Thymus (tissue), 11 donors: Measurements from ENCODE around the gene CPT1A. TPM values are rescaled to one million over a fixed set of nuclear protein-coding genes. Genes with fewer than 3 reads are reported as not detected.
A peak's percentile ranks its signal among the peaks of the same experiment; 100 is the strongest.

Experiments
- DNase-seq, 9 donors: peaks; one replicate each; pipeline ENCODE4 v3.0.0-alpha.2; 2013; ENCODE audit warnings: low spot score in 9 of 9, low read depth in 6 of 9, missing footprints in 1 of 9
- H3K27ac ChIP-seq, 2 donors: one replicate each; pipeline ENCODE4 v1.5.1; 2013; ENCODE audit warnings: control low read depth in 1 of 2, low read depth in 1 of 2, low read length in 1 of 2, mild to moderate bottlenecking in 1 of 2, moderate library complexity in 1 of 2
- H3K27me3 ChIP-seq, 2 donors: one replicate each; pipeline ENCODE4 v1.5.1; 2013; ENCODE audit warnings: low read length in 1 of 2; ENCODE audit not compliant: control insufficient read depth in 2 of 2, insufficient read depth in 1 of 2
- H3K36me3 ChIP-seq, 2 donors: one replicate each; pipeline ENCODE4 v1.5.1; 2013; ENCODE audit warnings: low read length in 1 of 2, mild to moderate bottlenecking in 1 of 2, moderate library complexity in 1 of 2; ENCODE audit not compliant: control insufficient read depth in 2 of 2, insufficient read depth in 2 of 2
- H3K4me1 ChIP-seq, 2 donors: one replicate each; pipeline ENCODE4 v1.5.1; 2013; ENCODE audit warnings: low read length in 2 of 2; ENCODE audit not compliant: control insufficient read depth in 2 of 2, insufficient read depth in 2 of 2
- H3K4me3 ChIP-seq, 2 donors: one replicate each; pipeline ENCODE4 v1.5.1; 2013; ENCODE audit warnings: low read length in 2 of 2, control low read depth in 1 of 2, mild to moderate bottlenecking in 1 of 2
- H3K9me3 ChIP-seq, 2 donors: one replicate each; pipeline ENCODE4 v1.5.1; 2013; ENCODE audit warnings: low read length in 1 of 2, mild to moderate bottlenecking in 1 of 2; ENCODE audit not compliant: control insufficient read depth in 2 of 2, insufficient read depth in 1 of 2
- WGBS: extraction: QIAGEN DNeasy Blood & Tissue Kit; methylation state at CpG from one replicate; pipeline ENCODE4 v1.1.7; 2013; 5-methylcytosine and 5-hydroxymethylcytosine counted together
- polyA plus RNA-seq: library from polyadenylated mRNA; stranded (reverse); fragments of 200-250 nt; gene quantifications from one replicate; pipeline ENCODE4 v1.2.3, GENCODE V29; 2013
- total RNA-seq: library from RNA; stranded (reverse); fragments of 120-200 nt; gene quantifications from one replicate; pipeline ENCODE4 v1.2.4, GENCODE V29; 2013
- donor health status: healthy.

Gene CPT1A
- total and polyA plus RNA-seq, 2 donors = 7.1 to 19.0 TPM

- peaks cover 0 to 7% of the 10 kb centered on the region in 2 donors for H3K9me3 ChIP-seq
- H3K36me3 ChIP-seq = no peaks in the 10 kb centered on the region
- peaks cover 2 to 56% of the 10 kb centered on the region in 2 donors for H3K27me3 ChIP-seq
- peaks cover 33 to 63% of the 10 kb centered on the region in 2 donors for H3K4me1 ChIP-seq
- peak overlapping the region; percentile 85 to 87 for H3K27ac ChIP-seq
- WGBS = 1% methylated on average over 61 of the region's 61 CpGs
- H3K4me3 ChIP-seq = peak overlapping the region; percentile 52 to 89
- peak; percentile 65 to 95 (median 86) for DNase-seq
Measured at GRCh38 chr11:68839054-68839865, 2.5 kb downstream of the CPT1A start.

DNA sequence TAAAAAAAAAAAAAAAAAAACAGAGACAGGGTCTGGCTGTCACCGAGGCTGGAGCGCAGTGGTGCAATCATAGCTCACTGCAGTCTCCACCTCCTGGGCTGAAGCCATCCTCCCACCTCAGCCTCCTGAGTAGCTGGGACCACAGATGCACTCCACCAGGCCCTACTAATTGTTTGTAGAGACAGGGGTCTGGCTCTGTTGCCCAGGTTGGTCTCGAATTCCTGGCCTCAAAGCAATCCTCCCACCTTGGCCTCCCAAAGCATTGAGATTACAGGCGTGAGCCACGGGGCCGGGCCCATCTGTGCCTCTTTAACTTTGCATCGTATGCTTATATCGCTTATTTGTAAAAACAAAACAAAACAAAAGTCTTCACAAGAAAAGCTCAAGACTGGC is 3.1 kb downstream of the CPT1A start:
- WGBS = 20% methylated on average over 8 of the region's 8 CpGs
- no peak for DNase-seq
- Histone ChIP-seq H3K27me3 (peaks cover 2 to 49% of the 10 kb centered on the region in 2 donors), H3K36me3 (no peaks in the 10 kb centered on the region), H3K27ac (peak overlapping the region; percentile 85 to 87), H3K4me3 (peak overlapping the region; percentile 52 to 89), H3K9me3 (peaks cover 0 to 5% of the 10 kb centered on the region in 2 donors), H3K4me1 (peaks cover 28 to 56% of the 10 kb centered on the region in 2 donors)

DNA sequence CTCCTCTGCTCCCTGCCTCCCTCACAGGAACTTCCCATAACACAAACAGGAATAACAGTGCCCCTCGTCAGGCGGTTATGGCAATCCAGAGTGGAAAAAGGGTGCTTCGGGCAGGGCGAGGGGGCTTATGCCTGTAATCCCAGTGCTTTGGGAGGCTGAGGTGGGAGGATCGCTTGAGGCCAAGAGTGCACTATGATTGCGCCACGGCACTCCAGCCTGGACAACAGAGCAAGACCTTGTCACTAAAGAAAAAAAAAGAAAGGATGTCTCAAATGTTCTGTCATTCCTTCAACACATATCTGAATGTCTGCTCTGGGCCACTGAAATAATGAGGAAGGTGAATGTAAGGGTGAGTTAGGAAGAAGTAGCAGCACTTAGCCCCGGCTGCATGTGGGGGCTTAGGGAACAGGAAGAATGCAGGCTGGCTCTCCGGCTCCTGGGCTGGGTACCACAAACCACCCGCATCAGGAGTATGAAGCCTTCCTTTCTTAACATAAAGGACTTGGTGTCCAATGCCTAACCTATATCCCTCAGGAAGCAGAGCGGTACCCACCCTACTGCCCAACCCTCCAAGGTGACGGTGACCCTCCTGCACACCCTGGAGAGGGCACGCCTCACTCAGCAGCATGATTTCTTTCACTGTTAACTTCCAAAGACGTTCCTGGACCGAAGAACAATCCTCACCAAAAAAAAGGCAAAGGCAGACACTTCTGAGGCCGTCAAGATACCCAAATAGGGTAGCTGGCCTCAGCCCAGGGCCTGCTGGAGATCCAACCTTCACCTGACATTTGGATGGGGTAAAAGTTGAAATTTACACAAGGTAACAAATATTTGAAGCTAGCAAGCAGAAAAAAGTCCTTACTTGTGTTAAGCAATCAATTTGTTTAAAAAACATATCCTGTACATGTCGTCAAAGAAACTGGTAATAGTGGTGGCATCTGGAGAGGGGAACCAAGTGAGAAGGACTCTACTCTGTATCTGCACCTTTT is 3.8 kb downstream of the CPT1A start:
- 78% methylated on average over 17 of the region's 17 CpGs for WGBS
- Histone ChIP-seq H3K27ac (peak overlapping the region; percentile 43 to 85), H3K9me3 (peaks cover 0 to 4% of the 10 kb centered on the region in 2 donors), H3K36me3 (no peaks in the 10 kb centered on the region), H3K4me1 (peaks cover 27 to 50% of the 10 kb centered on the region in 2 donors), H3K27me3 (peaks cover 2 to 42% of the 10 kb centered on the region in 2 donors), H3K4me3 (no peak overlapping the region)
- DNase-seq = no peak

DNA sequence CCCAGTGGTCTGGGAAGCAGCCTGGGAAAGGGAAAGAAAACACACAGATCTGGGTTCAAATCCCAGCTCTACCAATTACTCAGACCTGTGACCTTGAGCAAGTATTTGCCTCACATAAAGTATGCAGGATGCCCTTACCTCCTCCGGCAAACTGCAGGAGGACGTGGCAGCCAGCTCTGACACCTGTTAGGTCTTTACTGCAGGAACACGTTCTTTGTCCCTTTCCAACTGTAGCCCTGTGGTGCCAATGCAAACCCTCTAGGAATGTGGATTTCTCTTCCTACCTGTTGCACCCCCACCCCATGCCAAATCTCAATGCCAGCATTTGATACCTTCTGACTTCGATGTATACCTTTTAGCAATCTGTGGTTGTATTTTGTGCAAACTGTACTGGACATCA is 6.0 kb downstream of the CPT1A start:
- DNase-seq = no peak
- no peaks in the 10 kb centered on the region for H3K9me3 ChIP-seq
- H3K36me3 ChIP-seq = no peaks in the 10 kb centered on the region
- H3K4me3 ChIP-seq = no peak overlapping the region
- peaks cover 2 to 23% of the 10 kb centered on the region in 2 donors for H3K27me3 ChIP-seq
- H3K4me1 ChIP-seq = peaks cover 20 to 37% of the 10 kb centered on the region in 2 donors
- 98% methylated on average over 4 of the region's 4 CpGs for WGBS
- no peak overlapping the region for H3K27ac ChIP-seq

GRCh38 chr11:68835328-68835727 is 6.4 kb downstream of the CPT1A start:
- no peak for DNase-seq
- H3K9me3 ChIP-seq = no peaks in the 10 kb centered on the region
- H3K27ac ChIP-seq = no peak overlapping the region
- 88% methylated on average over 5 of the region's 5 CpGs for WGBS
- no peak overlapping the region for H3K4me3 ChIP-seq
- H3K36me3 ChIP-seq = no peaks in the 10 kb centered on the region
- peaks cover 16 to 33% of the 10 kb centered on the region in 2 donors for H3K4me1 ChIP-seq
- peaks cover under 1 to 19% of the 10 kb centered on the region in 2 donors for H3K27me3 ChIP-seq

GRCh38 chr11:68832476-68833181 is 9.1 kb downstream of the CPT1A start:
- no peaks in the 10 kb centered on the region for H3K9me3 ChIP-seq
- no peaks in the 10 kb centered on the region for H3K27me3 ChIP-seq
- H3K36me3 ChIP-seq = peaks cover 0 to 3% of the 10 kb centered on the region in 2 donors
- no peak for DNase-seq
- H3K27ac ChIP-seq = no peak overlapping the region
- H3K4me3 ChIP-seq = no peak overlapping the region
- 97% methylated on average over 8 of the region's 8 CpGs for WGBS
- H3K4me1 ChIP-seq = peaks cover 5 to 25% of the 10 kb centered on the region in 2 donors

GRCh38 chr11:68831124-68831523 is 10.6 kb downstream of the CPT1A start:
- 92% methylated on average over 5 of the region's 5 CpGs for WGBS
- DNase-seq = no peak
- no peak overlapping the region for H3K4me3 ChIP-seq
- no peaks in the 10 kb centered on the region for H3K27me3 ChIP-seq
- no peaks in the 10 kb centered on the region for H3K9me3 ChIP-seq
- peaks cover 5 to 21% of the 10 kb centered on the region in 2 donors for H3K4me1 ChIP-seq
- H3K27ac ChIP-seq = no peak overlapping the region
- H3K36me3 ChIP-seq = peaks cover 0 to 3% of the 10 kb centered on the region in 2 donors

GRCh38 chr11:68829581-68829980 is 12.1 kb downstream of the CPT1A start:
- no peaks in the 10 kb centered on the region for H3K27me3 ChIP-seq
- peaks cover 13 to 35% of the 10 kb centered on the region in 2 donors for H3K4me1 ChIP-seq
- peaks cover 0 to 3% of the 10 kb centered on the region in 2 donors for H3K36me3 ChIP-seq
- H3K27ac ChIP-seq = no peak overlapping the region
- H3K4me3 ChIP-seq = no peak overlapping the region
- no peak for DNase-seq
- H3K9me3 ChIP-seq = peaks cover 0 to 2% of the 10 kb centered on the region in 2 donors
- 93% methylated on average over 15 of the region's 15 CpGs for WGBS
